Mesothelial cell of epicardium (in vitro differentiated cells): ENCODE results near the gene PTCD2. TPM values are rescaled to one million over a fixed set of nuclear protein-coding genes. Genes with fewer than 3 reads are reported as not detected.

ENCODE experiments used
- DNase-seq, 2 experiments: peaks; one replicate each; pipeline ENCODE4 v3.0.0; 2021; ENCODE audit warnings: low spot score in 2 of 2; ENCODE audit not compliant: unreplicated experiment in 2 of 2
- H3K27ac Mint-ChIP-seq: 2 replicates; pipeline ENCODE4 v1.8.0; 2021; ENCODE audit warnings: mixed read lengths
- H3K27me3 Mint-ChIP-seq: 2 replicates; pipeline ENCODE4 v1.8.0; 2021; ENCODE audit warnings: low read depth, mixed read lengths
- H3K36me3 Mint-ChIP-seq: 2 replicates; pipeline ENCODE4 v1.8.0; 2021; ENCODE audit warnings: mixed read lengths
- H3K4me1 Mint-ChIP-seq: 2 replicates; pipeline ENCODE4 v1.8.0; 2021; ENCODE audit warnings: mixed read lengths
- H3K4me3 Mint-ChIP-seq: 2 replicates; pipeline ENCODE4 v1.8.0; 2021; ENCODE audit warnings: mild to moderate bottlenecking, moderate library complexity, mixed read lengths
- H3K9me3 Mint-ChIP-seq: 2 replicates; pipeline ENCODE4 v1.8.0; 2021; ENCODE audit warnings: mixed read lengths
- CTCF ChIP-seq: fragments of 200-600 bp; sonication (generic); IDR thresholded peaks from one replicate; pipeline ENCODE4 v1.5.0; 2021; ENCODE audit warnings: antibody characterized with exemption; ENCODE audit not compliant: unreplicated experiment
- total RNA-seq: library from RNA; stranded (reverse); gene quantifications from 3 replicates; pipeline ENCODE4 v1.2.1, GENCODE V29; 2021

Gene PTCD2
- total RNA-seq, 1 donor from 2014 or later, result 12.2 TPM

DNA sequence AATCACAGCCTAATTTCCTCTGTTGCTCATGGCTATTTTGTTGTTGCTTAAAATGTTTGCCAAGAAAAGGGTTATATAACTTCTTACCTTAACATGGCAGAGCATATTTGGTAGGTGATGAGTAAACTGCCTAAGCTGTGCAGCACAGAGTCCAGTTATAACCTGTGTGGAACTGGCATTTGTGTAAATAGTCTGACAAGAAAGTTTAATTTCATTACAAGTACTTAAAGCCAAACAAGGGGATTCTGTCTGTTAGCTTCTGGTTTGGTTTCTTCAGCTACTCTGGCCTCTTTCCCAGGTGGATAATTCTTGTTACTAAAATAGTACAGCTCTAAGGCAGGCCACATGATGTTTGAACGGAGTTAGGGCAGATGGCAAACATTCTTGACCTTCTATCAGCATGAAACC lies 72.2 kb downstream of the PTCD2 start:
- H3K36me3 Mint-ChIP-seq, result no peaks in the 10 kb centered on the region
- H3K27me3 Mint-ChIP-seq, result no peaks in the 10 kb centered on the region
- peaks cover 15% of the 10 kb centered on the region for H3K4me1 Mint-ChIP-seq
- no peak overlapping the region for H3K27ac Mint-ChIP-seq
- TF ChIP-seq CTCF, result no peak
- no peak overlapping the region for H3K4me3 Mint-ChIP-seq
- no peaks in the 10 kb centered on the region for H3K9me3 Mint-ChIP-seq
- no peak for DNase-seq

GRCh38 chr5:72393052-72393451 lies 72.9 kb downstream of the PTCD2 start:
- no peaks in the 10 kb centered on the region for H3K9me3 Mint-ChIP-seq
- H3K27me3 Mint-ChIP-seq, result peaks cover 3% of the 10 kb centered on the region
- H3K36me3 Mint-ChIP-seq, result no peaks in the 10 kb centered on the region
- peaks cover 18% of the 10 kb centered on the region for H3K4me1 Mint-ChIP-seq
- no peak for TF ChIP-seq CTCF
- H3K4me3 Mint-ChIP-seq, result no peak overlapping the region
- no peak for DNase-seq
- no peak overlapping the region for H3K27ac Mint-ChIP-seq

- peak overlapping the region; percentile 22 for H3K27ac Mint-ChIP-seq
- H3K9me3 Mint-ChIP-seq, result peaks cover 4% of the 10 kb centered on the region
- H3K4me1 Mint-ChIP-seq, result peaks cover 18% of the 10 kb centered on the region
- H3K36me3 Mint-ChIP-seq, result no peaks in the 10 kb centered on the region
- no peak for TF ChIP-seq CTCF
- H3K27me3 Mint-ChIP-seq, result peaks cover 5% of the 10 kb centered on the region
- H3K4me3 Mint-ChIP-seq, result no peak overlapping the region
- DNase-seq, result no peak
Measured at GRCh38 chr5:72394688-72395087, 74.5 kb downstream of the PTCD2 start.

DNA sequence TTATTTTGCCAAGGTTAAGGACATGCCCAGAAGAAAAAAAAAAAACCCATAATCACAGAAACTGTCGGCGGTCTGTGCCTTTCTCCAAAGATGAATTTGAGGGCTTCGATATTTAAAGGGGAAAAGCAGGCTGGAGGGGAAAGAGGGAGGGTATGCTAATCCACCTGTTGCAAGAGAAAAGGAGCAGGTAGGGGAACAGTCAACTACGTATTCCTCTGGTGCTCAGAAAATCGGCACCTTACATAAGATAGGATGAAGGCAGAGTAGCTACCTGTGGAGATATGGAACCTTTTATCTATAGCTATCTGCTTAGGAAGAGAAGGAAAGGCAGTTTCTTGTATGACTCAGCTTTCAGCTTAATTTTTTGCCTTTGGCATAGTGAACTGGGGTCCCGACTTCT lies 77.7 kb downstream of the PTCD2 start:
- Mint-ChIP-seq H3K4me3 (no peak overlapping the region), H3K4me1 (peaks cover 17% of the 10 kb centered on the region), H3K9me3 (peaks cover 25% of the 10 kb centered on the region), H3K36me3 (peaks cover 11% of the 10 kb centered on the region), H3K27me3 (peaks cover 5% of the 10 kb centered on the region), H3K27ac (no peak overlapping the region)
- no peak for TF ChIP-seq CTCF
- no peak for DNase-seq

DNA sequence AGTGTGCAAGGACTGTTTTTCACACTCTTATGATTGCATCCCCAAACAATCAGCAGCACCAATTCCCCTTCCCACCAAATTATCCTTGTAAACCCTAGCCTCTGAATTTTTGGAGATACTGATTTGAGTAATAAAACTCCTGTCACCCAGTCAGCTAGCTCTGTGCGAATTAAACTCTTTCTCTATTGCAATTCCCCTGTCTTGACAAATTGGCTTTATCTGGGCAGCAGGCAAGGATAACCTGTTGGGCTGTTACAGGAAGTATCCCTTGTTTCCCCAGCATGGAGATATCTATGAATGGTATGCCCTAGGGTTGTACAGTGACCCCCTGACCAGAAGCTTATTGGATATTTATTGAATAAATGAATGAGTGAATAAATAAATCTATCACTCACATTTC lies 80.8 kb downstream of the PTCD2 start:
- H3K4me3 Mint-ChIP-seq, result no peak overlapping the region
- no peak for TF ChIP-seq CTCF
- peaks cover 5% of the 10 kb centered on the region for H3K27me3 Mint-ChIP-seq
- no peak for DNase-seq
- peaks cover 12% of the 10 kb centered on the region for H3K36me3 Mint-ChIP-seq
- H3K9me3 Mint-ChIP-seq, result peaks cover 36% of the 10 kb centered on the region
- no peak overlapping the region for H3K27ac Mint-ChIP-seq
- H3K4me1 Mint-ChIP-seq, result peaks cover 3% of the 10 kb centered on the region

- DNase-seq, result no peak
- Mint-ChIP-seq H3K9me3 (peaks cover 36% of the 10 kb centered on the region), H3K27me3 (peaks cover 5% of the 10 kb centered on the region), H3K27ac (no peak overlapping the region), H3K4me3 (no peak overlapping the region), H3K36me3 (peaks cover 12% of the 10 kb centered on the region), H3K4me1 (peaks cover 3% of the 10 kb centered on the region)
- TF ChIP-seq CTCF, result no peak
Measured at GRCh38 chr5:72402381-72402890, 82.3 kb downstream of the PTCD2 start.
